GM12864 (cell line): ENCODE measurements around the gene GALNT16.
"Not testable (repeated sequence)": the region's sequence is repeated elsewhere in the genome, so short reads cannot be mapped to it uniquely, and the experiment has no call there.

Experiments used
- DNase-seq: peaks from one replicate; pipeline ENCODE4 v3.0.0-alpha.2; 2011; ENCODE audit warnings: low read depth
- H3K4me3 ChIP-seq: 2 replicates; pipeline ENCODE4 v1.5.1; 2011; ENCODE audit warnings: mild to moderate bottlenecking, low read depth, low read length, control low read depth
- TF ChIP-seq, protein P1 (sequence below): IDR thresholded peaks from 2 replicates; pipeline ENCODE4 v1.5.1; 2011; ENCODE audit warnings: low read depth, mild to moderate bottlenecking, moderate library complexity, low read length, control low read depth, inconsistent platforms; ENCODE audit errors: missing control alignments

Gene GALNT16

DNA sequence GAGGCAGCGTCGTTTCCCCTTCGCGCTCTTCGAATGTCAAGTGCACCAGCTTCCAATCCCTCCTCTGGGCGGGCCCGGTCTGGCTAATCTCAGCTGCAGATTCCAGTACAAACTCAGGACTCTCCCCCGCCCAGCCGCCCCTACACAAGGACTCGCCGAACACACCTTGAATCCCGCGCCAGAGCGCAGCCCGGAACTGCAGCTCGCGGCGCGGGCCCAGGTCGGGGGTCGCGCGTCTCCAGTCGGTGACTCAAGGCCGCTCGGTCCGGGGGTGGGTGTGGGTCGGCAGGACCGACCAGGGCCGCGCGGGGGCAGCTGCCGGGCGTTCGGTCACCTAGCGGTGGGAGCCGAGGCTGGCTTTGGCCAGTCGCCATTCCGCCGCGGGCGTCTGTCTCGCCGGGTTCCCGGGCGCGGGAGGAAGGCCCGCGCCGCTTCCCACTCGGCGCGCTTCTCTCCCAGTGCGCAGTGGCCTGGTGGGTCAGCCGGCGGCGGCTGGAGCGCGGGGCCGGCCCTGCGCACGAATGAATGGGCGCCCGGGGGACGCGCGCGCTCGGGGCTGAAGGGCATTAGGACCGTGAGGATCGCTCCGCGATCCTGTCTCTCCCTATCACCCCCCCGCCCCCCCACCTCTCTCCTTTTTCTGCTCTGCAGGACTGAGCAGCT is at the start of gene GALNT16:
Gene GALNT16, plus strand, starts transcription at position 632 of the 663 bp plus-strand sequence. CDS start 133 bp downstream, outside the sequence.
- H3K4me3 ChIP-seq, result peak within 1 kb of the TSS; percentile 17; the same call in 1 of the 2 replicates
- no peak for DNase-seq
- TF ChIP-seq, protein P1, sequence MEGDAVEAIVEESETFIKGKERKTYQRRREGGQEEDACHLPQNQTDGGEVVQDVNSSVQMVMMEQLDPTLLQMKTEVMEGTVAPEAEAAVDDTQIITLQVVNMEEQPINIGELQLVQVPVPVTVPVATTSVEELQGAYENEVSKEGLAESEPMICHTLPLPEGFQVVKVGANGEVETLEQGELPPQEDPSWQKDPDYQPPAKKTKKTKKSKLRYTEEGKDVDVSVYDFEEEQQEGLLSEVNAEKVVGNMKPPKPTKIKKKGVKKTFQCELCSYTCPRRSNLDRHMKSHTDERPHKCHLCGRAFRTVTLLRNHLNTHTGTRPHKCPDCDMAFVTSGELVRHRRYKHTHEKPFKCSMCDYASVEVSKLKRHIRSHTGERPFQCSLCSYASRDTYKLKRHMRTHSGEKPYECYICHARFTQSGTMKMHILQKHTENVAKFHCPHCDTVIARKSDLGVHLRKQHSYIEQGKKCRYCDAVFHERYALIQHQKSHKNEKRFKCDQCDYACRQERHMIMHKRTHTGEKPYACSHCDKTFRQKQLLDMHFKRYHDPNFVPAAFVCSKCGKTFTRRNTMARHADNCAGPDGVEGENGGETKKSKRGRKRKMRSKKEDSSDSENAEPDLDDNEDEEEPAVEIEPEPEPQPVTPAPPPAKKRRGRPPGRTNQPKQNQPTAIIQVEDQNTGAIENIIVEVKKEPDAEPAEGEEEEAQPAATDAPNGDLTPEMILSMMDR, result no peak

DNA sequence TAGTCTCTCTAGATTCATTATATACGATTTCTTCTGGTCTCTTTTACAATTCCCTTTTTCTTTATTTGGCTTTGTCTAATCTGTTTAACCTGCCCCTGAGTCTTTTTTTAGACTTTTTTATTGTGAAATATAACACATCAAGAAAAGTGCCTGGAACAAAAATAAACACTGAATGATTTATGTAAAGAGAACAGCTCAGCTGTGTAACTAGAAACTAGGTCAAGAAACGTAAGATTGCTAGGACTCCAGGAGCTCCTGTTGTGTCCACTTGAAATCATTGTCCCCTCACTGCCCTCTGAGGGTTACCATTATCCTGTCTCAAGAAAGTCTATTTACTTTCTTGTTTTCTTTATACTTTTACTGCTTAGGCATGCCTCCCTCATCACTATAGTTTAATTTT is 45.6 kb upstream of the GALNT16 start:
- DNase-seq, result no peak
- TF ChIP-seq, protein P1, result no peak
- H3K4me3 ChIP-seq, result no peak overlapping the region

DNA sequence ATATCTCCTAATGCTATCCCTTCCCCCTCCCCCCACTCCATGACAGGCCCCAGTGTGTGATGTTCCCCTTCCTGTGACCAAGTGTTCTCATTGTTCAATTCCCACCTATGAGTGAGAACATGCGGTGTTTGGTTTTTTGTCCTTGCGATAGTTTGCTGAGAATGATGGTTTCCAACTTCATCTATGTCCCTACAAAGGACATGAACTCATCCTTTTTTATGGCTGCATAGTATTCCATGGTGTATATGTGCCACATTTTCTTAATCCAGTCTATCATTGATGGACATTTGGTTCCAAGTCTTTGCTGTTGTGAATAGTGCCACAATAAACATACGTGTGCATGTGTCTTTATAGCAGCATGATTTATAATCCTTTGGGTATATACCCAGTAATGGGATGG is 42.3 kb upstream of the GALNT16 start:
- H3K4me3 ChIP-seq, DNase-seq: not testable (repeated sequence)

DNA sequence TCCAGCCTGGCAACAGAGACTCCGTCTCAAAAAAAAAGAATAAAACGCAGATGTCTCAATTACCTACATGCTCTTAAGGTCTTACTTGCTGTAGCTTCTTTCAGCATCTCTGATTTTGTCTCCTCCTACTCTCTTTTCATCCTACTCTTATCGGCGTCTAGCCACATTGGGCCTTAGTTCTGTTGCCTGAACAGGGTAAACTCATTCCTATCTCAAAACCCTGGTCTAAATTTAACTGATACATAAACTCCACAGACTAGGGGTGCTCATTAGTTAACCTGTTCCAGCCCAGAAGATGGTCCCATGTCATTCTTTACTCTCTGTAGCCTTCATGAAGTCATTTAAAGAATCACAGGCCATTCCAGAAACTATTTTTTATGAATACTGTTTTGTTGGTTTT is 35.0 kb upstream of the GALNT16 start:
- no peak overlapping the region for H3K4me3 ChIP-seq
- TF ChIP-seq, protein P1, result no peak
- no peak for DNase-seq

DNA sequence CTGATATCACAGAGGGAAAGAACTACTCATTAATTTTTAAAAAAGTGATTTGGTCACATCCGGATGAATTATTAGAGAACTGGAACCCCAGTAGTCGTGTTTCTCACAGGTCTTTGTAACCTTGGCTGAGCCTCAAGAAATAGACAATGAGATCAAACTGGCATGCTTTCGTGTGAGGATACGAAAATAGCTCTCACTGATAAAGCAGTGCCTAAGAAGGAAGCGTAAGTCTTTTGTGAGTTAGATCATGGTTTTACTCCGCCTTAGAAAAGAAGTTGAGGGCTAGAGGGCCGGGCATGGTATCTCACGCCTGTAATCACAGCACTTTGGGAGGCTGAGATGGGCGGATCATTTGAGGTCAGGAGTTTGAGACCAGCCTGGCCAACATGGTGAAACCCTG is 33.8 kb upstream of the GALNT16 start:
- H3K4me3 ChIP-seq, result no peak overlapping the region
- DNase-seq, result no peak
- TF ChIP-seq, protein P1, result no peak

DNA sequence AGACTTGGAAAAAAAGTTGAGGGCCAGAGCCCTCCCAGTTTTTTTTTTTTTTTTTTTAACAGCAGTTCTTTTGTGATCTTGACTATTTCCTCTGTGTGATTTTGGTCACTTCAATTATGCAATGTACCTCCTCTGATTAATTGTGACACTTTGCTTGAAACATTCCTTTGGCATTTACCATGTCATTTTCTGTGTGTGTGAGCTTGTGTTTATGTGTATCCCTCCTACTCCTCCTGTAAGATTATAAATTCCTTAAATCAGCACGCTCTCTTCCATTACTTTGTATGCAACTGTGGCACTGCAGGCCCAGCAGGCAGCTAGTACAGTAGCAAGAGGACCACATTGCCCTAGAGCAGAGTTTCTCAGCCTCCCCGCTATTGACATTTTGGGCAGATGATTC is 33.2 kb upstream of the GALNT16 start:
- TF ChIP-seq, protein P1, result no peak
- no peak overlapping the region for H3K4me3 ChIP-seq
- no peak for DNase-seq

DNA sequence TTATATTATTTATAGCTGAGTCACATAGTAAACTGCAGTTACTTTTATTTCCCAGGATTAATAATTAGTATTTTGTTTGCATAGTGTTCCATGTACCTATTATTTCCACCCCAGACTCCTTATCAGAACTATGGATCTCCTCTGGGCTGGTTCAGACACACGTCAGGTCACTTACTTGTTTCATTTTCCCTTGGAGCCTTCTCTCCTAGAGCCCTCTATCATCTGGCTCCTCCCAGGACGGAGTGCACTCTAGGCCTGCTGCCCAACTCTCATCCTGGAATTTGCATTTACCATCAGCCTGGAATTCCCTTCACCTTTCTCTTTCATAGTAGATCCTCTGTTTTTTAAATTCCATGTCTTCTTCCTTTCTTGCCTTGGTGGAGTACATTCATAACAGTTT is 28.5 kb upstream of the GALNT16 start:
- TF ChIP-seq, protein P1, result no peak
- no peak for DNase-seq
- no peak overlapping the region for H3K4me3 ChIP-seq
